Measurements from ENCODE around the gene CTIF.

Gene CTIF

GRCh38 chr18:48828194-48828545 is 289.3 kb downstream of the CTIF start:
- DNase-seq, result no peak

GRCh38 chr18:48828691-48829442 is 290.0 kb downstream of the CTIF start:
- no peak for DNase-seq

DNA sequence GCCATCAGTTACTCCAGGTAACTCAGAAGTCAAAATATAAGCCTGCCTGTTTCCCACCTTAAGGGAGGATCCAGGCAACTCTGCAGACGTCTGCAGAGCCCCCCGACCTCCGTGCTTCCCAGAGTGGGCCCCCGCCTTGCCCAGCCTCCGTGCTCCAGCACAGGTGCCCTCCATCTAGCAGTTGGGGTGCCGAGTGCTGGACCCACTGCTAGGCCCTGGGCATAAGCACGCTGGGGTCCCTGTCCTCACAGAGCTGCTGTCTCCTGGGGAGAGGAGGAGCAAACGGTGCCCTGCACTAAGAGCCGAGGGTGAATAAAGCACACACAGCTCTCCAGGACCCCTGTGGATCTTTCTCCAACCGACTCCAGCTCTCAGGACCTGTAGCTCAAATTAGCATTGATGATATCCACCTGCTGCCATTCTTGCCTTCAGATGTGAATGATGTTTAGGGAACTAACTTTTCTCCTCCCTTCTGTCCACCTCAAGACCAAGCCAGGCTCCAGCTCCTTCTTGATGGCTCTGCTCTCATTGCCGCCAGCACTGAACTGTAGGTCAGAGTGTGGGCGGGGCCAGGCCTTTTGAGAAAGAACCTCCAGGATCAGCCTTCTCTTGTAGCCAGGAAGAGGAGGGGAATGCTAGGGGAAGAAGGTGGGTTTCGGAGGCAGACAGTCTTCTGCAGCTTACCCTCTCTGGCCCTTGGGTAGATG is 290.8 kb downstream of the CTIF start:
- no peak for DNase-seq

- no peak for DNase-seq
Observed at GRCh38 chr18:48831113-48831759, 292.4 kb downstream of the CTIF start.

- DNase-seq, result no peak
Observed at GRCh38 chr18:48831802-48832201, 293.0 kb downstream of the CTIF start.

GRCh38 chr18:48832938-48833700 is 294.3 kb downstream of the CTIF start:
- DNase-seq, result peak; percentile 81

GRCh38 chr18:48833701-48834412 is 295.0 kb downstream of the CTIF start:
- DNase-seq, result peak; percentile 35

- DNase-seq, result peak; percentile 88
Observed at GRCh38 chr18:48834413-48835031, 295.7 kb downstream of the CTIF start.

DNA sequence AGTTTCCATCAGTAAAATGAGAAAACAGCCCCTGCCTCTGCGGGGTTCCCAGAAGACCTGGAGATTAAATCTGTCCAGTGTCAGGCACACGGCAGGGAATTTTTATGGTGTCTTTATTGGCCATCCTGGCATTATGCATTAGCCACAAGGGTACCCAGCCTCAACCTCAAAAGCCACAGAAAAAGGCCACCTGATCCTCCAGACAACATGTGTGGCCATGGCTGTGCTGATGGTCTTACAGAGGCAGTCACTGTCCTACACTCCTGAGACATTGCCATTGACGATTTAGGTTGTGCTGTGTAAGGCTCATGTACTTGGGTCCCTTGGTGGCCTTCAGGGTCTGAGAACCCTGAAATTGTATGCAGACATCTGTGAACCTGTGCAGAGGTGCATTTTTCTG is 296.3 kb downstream of the CTIF start:
- no peak for DNase-seq

GRCh38 chr18:48835745-48836170 is 296.9 kb downstream of the CTIF start:
- no peak for DNase-seq

- DNase-seq, result no peak
Observed at GRCh38 chr18:48836231-48836805, 297.5 kb downstream of the CTIF start.

DNA sequence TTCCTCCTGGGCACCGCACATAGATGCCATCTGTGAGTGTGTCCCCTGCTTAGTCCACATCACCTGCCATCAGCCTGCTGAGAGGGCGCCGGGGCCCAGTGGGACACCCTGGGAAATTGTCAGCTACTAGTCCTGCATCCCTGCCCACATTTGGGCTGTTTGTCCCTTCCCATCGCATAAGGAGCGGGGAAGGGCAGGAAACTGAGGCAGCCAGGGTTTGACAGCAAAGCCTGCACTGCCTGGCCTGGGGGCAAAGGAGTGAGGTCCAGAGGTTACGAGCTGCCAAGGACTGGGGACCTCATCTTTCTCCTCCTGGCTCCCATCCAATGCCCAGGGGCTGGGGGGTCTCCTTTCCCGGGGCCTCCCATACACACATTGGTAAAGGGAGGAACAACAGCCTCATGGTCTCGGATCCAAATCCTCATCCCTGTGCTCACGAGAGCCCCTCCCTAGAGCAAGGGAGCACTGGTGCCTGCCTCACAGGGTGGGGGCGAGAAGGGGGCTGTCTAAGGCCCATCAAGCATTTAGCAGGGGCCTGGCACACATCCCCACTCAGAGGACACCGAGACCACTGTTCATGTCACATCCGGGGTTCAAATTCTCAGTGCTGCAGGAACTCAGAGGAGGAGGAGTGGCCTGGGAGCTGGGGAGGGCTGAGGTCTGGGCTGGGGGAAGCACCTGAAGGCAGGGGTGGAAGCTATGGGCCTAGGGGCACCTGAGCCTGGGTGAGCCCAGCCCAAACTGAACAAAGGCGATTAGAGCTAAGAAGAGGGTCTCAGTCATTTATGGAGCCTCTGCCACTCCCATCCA is 298.2 kb downstream of the CTIF start:
- no peak for DNase-seq

DNA sequence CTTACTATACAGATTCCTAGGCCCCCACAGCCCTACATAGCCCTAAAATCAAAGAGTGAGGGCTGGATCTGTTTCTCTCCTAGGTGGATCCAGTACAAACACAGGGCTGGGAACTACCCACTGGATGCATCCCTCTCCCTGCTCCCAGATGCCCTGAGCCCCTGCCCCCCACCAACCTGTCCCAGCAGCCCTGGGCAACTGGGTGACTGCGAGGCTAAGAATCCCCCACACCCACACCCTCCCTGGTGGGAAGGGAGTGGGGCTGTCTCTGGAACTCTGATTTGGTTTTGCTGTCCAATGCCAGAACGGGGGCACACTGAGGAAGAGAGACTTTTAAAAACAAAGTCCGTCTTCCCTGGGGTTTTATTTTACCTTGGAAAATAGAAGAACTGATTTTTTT is 298.8 kb downstream of the CTIF start:
- DNase-seq, result no peak

GRCh38 chr18:48838166-48838775 is 299.4 kb downstream of the CTIF start:
- DNase-seq, result no peak

DNA sequence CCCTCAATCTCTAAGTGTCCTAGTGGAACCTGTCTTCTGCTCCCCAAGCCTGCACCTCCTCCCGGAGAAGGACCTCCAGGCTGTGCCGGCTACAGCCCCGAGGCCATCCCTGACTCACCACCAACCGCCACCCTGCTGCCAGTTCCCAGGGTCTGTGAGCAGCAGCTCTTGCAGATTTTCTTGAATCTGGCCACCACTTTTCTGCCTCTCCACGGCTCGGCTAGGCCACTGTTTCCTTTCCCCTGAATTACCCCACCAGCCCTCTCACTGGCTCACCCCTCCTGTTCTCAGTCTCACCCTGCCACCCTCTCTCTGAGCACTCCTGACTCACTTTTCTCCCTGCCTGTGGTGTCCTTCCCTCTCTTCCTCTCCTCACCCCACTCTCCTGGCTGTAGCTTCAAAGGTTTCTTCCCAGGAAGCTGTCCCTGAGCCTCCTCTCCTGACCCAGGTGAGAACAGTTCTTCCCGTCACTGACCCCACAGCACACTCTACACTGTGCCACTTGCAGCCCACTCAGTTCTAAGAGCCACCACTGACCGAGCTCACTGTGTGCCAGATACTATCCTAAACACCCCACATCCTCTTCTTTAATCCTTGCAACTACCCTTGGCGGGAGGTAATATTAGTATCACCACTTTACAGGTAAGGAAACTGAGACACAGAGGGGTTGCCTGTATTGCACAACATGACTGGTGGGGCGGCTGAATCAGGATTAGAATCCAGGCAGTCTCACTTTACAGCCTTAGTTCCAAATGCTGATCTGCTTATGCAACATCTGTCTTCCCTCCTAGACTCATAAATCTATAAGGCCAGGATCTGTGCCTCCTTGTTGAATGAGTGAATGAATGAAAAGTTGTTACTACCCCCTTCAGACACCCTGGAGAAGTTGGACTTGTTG is 300.3 kb downstream of the CTIF start:
- peak; percentile 67 for DNase-seq

DNA sequence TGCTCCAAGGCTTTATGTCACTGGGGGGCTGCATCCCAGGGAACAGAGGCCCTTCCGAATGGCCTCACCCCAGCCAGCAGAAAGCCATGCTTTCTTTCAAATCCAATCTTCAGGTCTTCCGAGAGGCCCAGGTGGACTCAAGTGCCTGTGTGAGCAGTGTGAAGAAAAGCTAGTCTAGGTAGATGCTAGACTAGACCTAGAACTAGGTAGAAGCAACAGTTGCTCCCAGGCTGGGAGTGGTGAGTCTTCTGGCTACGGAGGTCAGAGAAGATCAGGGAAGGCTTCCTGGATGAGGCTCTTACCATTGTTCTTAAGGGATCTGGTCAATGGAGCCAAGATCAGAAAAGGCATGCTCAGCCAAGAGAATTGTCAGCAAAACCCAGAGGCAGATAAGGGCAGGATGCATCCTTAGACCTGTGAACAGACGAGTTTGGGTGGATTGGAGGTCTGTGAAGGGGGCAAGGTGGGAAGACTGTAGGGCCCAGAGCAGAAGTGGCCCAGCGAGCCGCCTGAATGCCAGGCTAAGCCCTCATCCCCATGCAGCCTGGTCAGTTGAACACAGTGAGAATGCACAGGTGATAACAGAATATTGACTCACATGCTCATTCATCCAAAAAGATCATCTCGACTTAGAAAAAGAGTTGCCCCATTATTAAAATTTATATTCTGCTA is 301.1 kb downstream of the CTIF start:
- DNase-seq, result no peak

- no peak for DNase-seq
Observed at GRCh38 chr18:48840491-48840877, 301.7 kb downstream of the CTIF start.

- no peak for DNase-seq
Observed at GRCh38 chr18:48841381-48842258, 302.8 kb downstream of the CTIF start.
